HG02571 (cell line): ENCODE data around the gene NUP205.

Experiments used
- ATAC-seq: cut with Tn5 transposase; IDR thresholded peaks from one replicate; pipeline ENCODE4 v1.9.1; 2021; ENCODE audit warnings: mild to moderate bottlenecking, moderate library complexity; ENCODE audit not compliant: unreplicated experiment

The NUP205 gene

GRCh38 chr7:135541029-135541428 is 16.7 kb upstream of the NUP205 start:
- ATAC-seq: no peak

GRCh38 chr7:135550196-135550595 is 7.5 kb upstream of the NUP205 start:
- no peak for ATAC-seq

DNA sequence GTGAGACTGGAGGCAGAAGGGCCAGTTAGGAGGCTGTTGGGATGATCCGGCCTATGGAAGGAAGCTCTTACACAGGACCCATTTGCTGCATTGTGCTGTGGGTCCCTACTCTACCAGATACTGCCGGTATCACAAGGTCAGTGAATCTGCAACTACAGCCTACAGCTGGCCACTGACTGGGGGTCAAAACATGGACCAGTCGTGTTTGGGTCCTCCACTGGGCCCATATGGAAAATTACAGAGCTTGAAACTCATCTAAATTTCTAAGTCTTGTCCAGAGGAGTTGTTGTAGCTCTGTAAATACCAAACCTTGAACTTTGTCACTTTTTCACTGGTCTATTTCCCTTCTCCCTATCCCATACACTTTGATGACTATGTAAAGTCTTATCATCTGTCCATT is 5.6 kb upstream of the NUP205 start:
- ATAC-seq: no peak

DNA sequence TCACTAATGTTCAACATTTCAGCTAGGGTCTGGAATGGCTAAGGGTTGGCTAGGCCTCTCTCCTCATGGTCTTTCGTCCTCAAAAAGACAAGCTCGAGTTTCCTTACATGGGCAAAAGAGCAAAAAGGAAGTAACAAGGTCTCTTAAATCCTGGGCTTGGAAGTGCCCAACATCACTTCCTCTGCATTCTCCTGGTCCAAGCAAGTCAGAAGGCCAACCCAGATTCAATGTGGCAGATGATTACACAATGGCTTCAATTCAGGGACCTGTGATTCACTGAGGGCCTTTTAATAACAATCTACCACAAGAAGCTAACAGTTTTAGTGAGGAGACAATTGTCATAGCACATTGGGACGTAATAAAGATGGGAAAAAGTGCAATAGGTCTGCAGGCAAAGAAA is 4.4 kb upstream of the NUP205 start:
- ATAC-seq: no peak

- ATAC-seq: peak; percentile 42
These were observed 635 bp downstream of the NUP205 start for GRCh38 chr7:135558337-135558767.

- ATAC-seq: no peak
These were observed 1.2 kb downstream of the NUP205 start for GRCh38 chr7:135558881-135559280.

GRCh38 chr7:135560631-135561030 is 2.9 kb downstream of the NUP205 start:
- no peak for ATAC-seq

DNA sequence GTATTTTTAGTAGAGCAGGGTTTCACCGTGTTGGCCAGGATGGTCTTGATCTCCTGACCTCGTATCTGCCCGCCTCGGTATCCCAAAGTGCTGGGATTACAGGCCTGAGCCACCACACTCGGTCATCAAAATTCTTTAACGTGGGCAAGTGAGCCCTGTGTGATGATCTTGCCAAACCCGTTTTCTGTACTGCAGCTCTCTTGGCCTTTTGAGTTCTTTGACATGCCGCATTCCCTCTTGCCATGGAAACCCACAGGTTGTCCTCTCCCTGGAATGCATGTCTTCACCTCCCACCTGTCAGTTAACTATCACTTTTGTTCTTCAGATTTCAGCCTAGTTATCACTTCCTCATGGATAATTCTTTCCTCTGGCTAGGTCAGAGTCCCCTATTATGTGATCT is 5.0 kb downstream of the NUP205 start:
- no peak for ATAC-seq

- ATAC-seq: no peak
These were observed 14.1 kb downstream of the NUP205 start for GRCh38 chr7:135571834-135572233.

DNA sequence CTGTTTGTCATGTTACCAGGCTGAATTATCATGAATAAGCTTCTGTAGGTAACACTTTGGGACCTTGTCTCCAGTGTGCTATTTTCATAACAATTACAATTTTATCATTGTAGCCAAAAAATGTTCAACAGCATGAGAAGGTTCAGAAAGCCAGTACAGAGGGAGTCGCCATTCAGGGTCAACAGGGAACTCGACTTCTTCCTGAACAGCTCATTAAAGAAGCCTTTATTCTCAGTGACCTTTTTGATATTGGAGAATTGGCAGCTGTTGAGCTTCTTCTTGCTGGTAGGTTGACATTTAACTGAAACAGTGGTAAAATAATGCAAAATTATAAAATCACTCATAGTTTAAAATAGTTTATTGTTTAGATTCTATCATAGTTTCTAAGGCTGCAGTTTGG is 15.8 kb downstream of the NUP205 start:
- ATAC-seq: no peak

GRCh38 chr7:135575296-135575695 is 17.6 kb downstream of the NUP205 start:
- no peak for ATAC-seq

DNA sequence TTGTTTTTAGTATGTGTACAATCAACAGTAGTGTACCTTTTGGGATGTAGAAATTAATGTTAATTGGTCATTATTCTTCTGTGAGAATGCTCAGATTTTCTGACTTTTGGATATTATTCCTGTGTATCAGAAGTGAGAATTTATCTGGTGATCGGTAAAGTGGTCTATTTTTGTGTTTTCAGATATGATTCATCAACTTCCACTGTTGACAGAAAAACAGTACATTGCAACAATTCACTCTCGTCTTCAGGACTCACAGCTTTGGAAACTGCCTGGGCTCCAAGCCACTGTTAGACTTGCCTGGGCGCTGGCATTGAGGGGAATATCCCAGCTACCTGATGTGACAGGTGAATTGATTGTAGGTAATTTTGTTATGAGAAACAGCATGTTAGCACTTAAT is 20.9 kb downstream of the NUP205 start:
- ATAC-seq: no peak

DNA sequence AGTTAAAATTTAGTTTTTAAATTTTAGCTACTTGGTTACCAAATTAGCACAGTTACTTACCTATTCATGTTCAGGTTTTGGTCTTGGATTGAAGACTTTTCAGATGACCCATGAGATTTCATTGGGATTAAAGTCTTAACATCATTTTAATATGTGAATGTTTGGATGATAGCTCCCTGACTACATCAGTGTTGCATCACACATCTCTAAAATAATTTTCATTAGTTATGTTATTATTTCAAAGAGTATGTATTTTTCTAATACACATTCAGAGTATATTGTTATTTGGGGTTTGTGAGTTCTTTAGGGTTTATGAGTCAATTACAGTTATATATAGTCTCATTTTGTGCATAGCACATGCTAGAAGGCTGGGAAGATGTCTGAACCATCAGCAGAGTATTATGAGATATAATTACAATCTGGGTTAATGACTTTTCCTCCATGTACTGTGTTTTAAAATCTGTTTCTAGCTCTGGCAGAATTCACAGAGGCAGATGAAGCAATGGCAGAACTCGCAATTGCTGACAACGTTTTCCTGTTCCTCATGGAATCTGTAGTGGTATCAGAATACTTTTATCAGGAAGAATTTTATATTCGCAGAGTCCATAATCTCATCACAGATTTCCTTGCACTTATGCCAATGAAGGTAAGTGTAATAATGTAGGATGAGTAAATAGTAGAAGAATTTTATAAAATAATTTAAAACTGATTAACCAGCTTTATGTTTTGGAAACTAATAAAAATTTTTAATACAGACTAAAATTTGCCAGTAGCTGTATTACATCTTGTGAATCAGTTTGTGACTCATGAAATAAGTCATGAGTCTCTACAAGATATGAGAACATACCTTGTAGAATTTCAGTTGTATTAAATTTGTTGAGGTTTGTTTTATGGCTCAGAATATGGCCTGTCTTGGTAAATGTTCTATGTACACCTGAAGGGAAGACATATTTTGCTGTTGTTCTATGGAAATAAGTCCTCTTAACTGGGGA is 26.9 kb downstream of the NUP205 start:
- ATAC-seq: no peak

GRCh38 chr7:135597181-135597925 is 39.6 kb downstream of the NUP205 start:
- no peak for ATAC-seq

DNA sequence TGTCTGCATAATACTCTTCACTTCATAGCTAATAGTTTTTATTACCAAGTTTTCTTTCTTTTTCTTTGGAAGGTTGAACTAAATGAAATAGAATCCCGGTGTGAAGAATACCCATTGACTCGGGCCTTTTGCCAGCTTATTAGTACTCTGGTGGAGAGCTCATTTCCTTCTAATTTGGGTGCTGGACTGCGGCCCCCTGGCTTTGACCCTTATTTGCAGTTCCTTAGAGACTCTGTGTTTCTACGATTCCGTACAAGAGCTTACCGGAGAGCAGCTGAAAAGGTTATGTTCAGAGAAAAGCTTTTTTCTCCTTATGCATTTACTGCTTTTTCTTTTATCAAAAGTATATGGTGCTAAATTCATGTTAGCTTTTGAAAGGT is 40.2 kb downstream of the NUP205 start:
- ATAC-seq: no peak

DNA sequence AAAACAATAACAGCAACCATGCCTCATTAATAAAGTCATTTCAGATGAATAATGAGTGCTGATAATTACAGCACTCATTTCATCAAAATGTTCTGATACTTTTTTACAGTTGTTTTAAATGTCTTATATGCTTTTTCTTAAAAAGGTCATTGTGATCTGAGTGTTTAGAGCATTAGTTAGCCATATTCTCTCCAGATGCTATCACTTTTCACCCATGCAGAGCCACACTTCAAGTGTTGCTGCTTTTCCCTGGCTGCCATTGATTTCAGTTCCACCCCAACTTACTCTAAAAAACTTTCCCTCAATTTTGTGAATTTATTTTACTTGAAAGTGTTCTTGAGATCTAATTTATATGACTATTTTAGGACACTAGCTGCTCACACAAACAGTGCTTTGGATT is 41.8 kb downstream of the NUP205 start:
- ATAC-seq: no peak

GRCh38 chr7:135600226-135600625 is 42.5 kb downstream of the NUP205 start:
- ATAC-seq: no peak

DNA sequence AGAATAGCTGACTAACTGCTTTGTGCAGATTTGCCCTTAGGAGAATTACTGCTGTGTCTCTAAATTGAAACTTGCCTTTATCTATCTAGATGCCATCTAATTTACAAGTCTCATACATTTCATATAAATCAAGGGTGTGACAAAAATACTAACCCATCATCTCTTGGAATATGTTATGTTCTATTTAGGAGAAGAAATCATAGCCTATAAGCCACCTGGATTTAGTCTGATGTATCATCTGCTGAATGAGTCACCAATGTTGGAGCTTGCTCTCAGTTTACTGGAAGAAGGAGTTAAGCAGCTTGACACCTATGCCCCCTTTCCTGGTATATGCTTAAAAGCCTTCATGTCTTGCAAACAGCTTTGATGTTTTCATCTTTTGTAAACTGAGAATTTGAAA is 43.5 kb downstream of the NUP205 start:
- ATAC-seq: no peak

- no peak for ATAC-seq
These were observed 44.6 kb downstream of the NUP205 start for GRCh38 chr7:135602304-135602703.

GRCh38 chr7:135616136-135616535 is 58.4 kb downstream of the NUP205 start:
- ATAC-seq: no peak

DNA sequence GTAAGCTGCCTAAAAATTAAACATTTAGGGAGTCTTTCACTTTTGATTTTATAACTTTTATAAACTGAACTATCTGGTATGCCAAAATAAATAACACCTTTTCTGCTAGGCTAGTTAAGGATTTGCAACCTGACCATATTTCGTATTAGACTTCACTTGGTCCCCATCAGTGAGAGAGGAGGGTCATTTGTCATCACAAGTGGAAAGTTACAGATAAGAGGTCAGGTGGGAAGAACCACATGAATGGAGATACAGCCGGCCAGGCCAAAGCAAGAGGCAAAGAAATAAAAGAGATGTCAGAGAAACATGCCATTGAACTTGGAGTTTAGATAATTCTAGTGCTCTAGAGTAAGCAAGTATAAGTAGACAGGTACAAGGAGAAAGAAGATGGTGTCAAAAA is 60.1 kb downstream of the NUP205 start:
- ATAC-seq: no peak

GRCh38 chr7:135618510-135618909 is 60.8 kb downstream of the NUP205 start:
- no peak for ATAC-seq
